Ammon's horn (tissue), 1 donor: ENCODE results near the gene MRGPRF.

Source experiments
- DNase-seq: peaks from one replicate; pipeline ENCODE4 v3.0.0-alpha.2; 2016; ENCODE audit warnings: low spot score

The MRGPRF gene

GRCh38 chr11:68963779-68964178, 49.3 kb downstream of the MRGPRF start:
- DNase-seq = no peak

GRCh38 chr11:68962527-68963250, 50.4 kb downstream of the MRGPRF start:
- no peak for DNase-seq

GRCh38 chr11:68961245-68961644, 51.8 kb downstream of the MRGPRF start:
- no peak for DNase-seq

- no peak for DNase-seq
Observed at GRCh38 chr11:68960294-68961071, 52.6 kb downstream of the MRGPRF start.

- DNase-seq = no peak
Observed at GRCh38 chr11:68959465-68960293, 53.4 kb downstream of the MRGPRF start.

- no peak for DNase-seq
Observed at GRCh38 chr11:68958211-68958610, 54.8 kb downstream of the MRGPRF start.

- no peak for DNase-seq
Observed at GRCh38 chr11:68956547-68957254, 56.3 kb downstream of the MRGPRF start.

- no peak for DNase-seq
Observed at GRCh38 chr11:68956142-68956541, 56.9 kb downstream of the MRGPRF start.

- no peak for DNase-seq
Observed at GRCh38 chr11:68955607-68955958, 57.5 kb downstream of the MRGPRF start.

- no peak for DNase-seq
Observed at GRCh38 chr11:68954836-68955606, 58.0 kb downstream of the MRGPRF start.
